SK-N-SH (cell line): ENCODE data around the gene ADCY9. TPM values are rescaled to one million over a fixed set of nuclear protein-coding genes. Genes with fewer than 3 reads are reported as not detected.
"Not testable (repeated sequence)": the region's sequence is repeated elsewhere in the genome, so short reads cannot be mapped to it uniquely, and the experiment has no call there.

Experiments used
- CTCF ChIA-PET: fragments of 300-600, 350-600 bp; formaldehyde crosslinking; extraction: SDS; loops from one replicate; lab custom pipeline; 2021; lab: Yijun Ruan, JAX
- POLR2A ChIA-PET: fragments of 350-600 bp; sonication (Branson Sonifier 250); formaldehyde crosslinking; extraction: SDS; loops from one replicate; lab custom pipeline; 2020; ENCODE audit warnings: antibody characterized with exemption, inconsistent platforms; lab: Yijun Ruan, JAX
- DNase-seq: peaks from one replicate; pipeline ENCODE4 v3.0.0; 2012
- H2AFZ ChIP-seq: fragments of 200-600 bp; sonication (generic); 2 replicates; pipeline ENCODE4 v1.8.1; 2016; ENCODE audit warnings: antibody characterized with exemption, mild to moderate bottlenecking, low read depth
- H3F3A ChIP-seq: fragments of 200-600 bp; sonication (generic); replicated peaks from 2 replicates; pipeline ENCODE3; 2016; ENCODE audit warnings: antibody characterized with exemption, mild to moderate bottlenecking; ENCODE audit not compliant: insufficient read depth
- H3K27ac ChIP-seq, 2 experiments: fragments of 200-500 bp in 1 of 2; fragments of 200-600 bp in 1 of 2; sonication (Bioruptor generic) in 1 of 2; sonication (generic), shearing (Covaris generic) in 1 of 2; 2 replicates each; pipeline versions ENCODE4 v1.5.1 to v1.6.1; 2014 to 2016; ENCODE audit warnings: low read depth in 2 of 2, inconsistent platforms in 1 of 2, low read length in 1 of 2, mild to moderate bottlenecking in 1 of 2, mixed read lengths in 1 of 2
- H3K27me3 ChIP-seq: fragments of 200-600 bp; sonication (generic), shearing (Covaris generic); 2 replicates; pipeline ENCODE4 v1.6.1; 2016; ENCODE audit warnings: mixed run types; ENCODE audit not compliant: insufficient read depth
- H3K36me3 ChIP-seq, 2 experiments: fragments of 200-500 bp in 1 of 2; fragments of 200-600 bp in 1 of 2; sonication (Bioruptor generic) in 1 of 2; sonication (generic) in 1 of 2; replicated peaks in 1 of 2; 2 replicates each; pipeline versions ENCODE3 to v1.5.1; 2014 to 2016; ENCODE audit warnings: low read length in 1 of 2, mild to moderate bottlenecking in 1 of 2; ENCODE audit not compliant: insufficient read depth in 2 of 2, control insufficient read depth in 1 of 2
- H3K4me1 ChIP-seq, 2 experiments: fragments of 200-500 bp in 1 of 2; fragments of 200-600 bp in 1 of 2; sonication (Bioruptor generic) in 1 of 2; sonication (generic), shearing (Covaris generic) in 1 of 2; 2 replicates each; pipeline versions ENCODE4 v1.5.1 to v1.6.1; 2014 to 2016; ENCODE audit warnings: low read depth in 1 of 2, low read length in 1 of 2, mixed run types in 1 of 2; ENCODE audit not compliant: insufficient read depth in 2 of 2, control insufficient read depth in 1 of 2
- H3K4me2 ChIP-seq: fragments of 200-600 bp; sonication (generic), shearing (Covaris generic); 2 replicates; pipeline ENCODE4 v1.6.1; 2017; ENCODE audit warnings: mixed run types
- H3K4me3 ChIP-seq, 2 experiments: fragments of 200-500 bp in 1 of 2; fragments of 200-600 bp in 1 of 2; sonication (Bioruptor generic) in 1 of 2; sonication (generic), shearing (Covaris generic) in 1 of 2; 2 replicates each; pipeline versions ENCODE4 v1.5.1 to v1.8.1; 2014 to 2016; ENCODE audit warnings: low read depth in 2 of 2, inconsistent platforms in 1 of 2, low read length in 1 of 2, mild to moderate bottlenecking in 1 of 2, mixed read lengths in 1 of 2, moderate library complexity in 1 of 2
- H3K79me2 ChIP-seq: fragments of 200-600 bp; sonication (generic); 2 replicates; pipeline ENCODE4 v1.8.1; 2017; ENCODE audit warnings: mild to moderate bottlenecking; ENCODE audit not compliant: insufficient read depth
- H3K9ac ChIP-seq: fragments of 200-600 bp; sonication (generic); 2 replicates; pipeline ENCODE4 v1.6.1; 2017; ENCODE audit warnings: mixed run types
- H3K9me2 ChIP-seq: fragments of 200-600 bp; sonication (generic); 2 replicates; pipeline ENCODE4 v1.6.1; 2017; ENCODE audit warnings: mixed run types
- H3K9me3 ChIP-seq: fragments of 200-600 bp; sonication (generic); 2 replicates; pipeline ENCODE4 v1.6.1; 2017; ENCODE audit warnings: mixed run types, mild to moderate bottlenecking, moderate library complexity
- H4K20me1 ChIP-seq: fragments of 200-600 bp; sonication (generic); 2 replicates; pipeline ENCODE4 v1.6.1; 2017; ENCODE audit warnings: mild to moderate bottlenecking, mixed run types; ENCODE audit not compliant: insufficient read depth
- EP300 ChIP-seq, 2 experiments: IDR thresholded peaks; 2 replicates each; pipeline versions ENCODE4 v1.4.0 to v1.6.1; 2012; ENCODE audit warnings: borderline replicate concordance in 1 of 2, low read depth in 1 of 2, low read length in 1 of 2
- GATA2 ChIP-seq: sonication (generic); formaldehyde crosslinking; IDR thresholded peaks from 2 replicates; pipeline ENCODE4 v1.5.0; 2020; ENCODE audit warnings: mild to moderate bottlenecking, missing genetic modification reagents
- RAD21 ChIP-seq: IDR thresholded peaks from 2 replicates; pipeline ENCODE4 v1.6.1; 2012; ENCODE audit warnings: mild to moderate bottlenecking, low read length
- RCOR1 ChIP-seq: fragments of 150-350 bp; IDR thresholded peaks from 2 replicates; pipeline ENCODE4 v1.6.1; 2017; ENCODE audit warnings: antibody characterized with exemption, low read length
- RFX5 ChIP-seq: IDR thresholded peaks from 2 replicates; pipeline ENCODE4 v1.6.1; 2012; ENCODE audit warnings: mild to moderate bottlenecking, improper control_type of control experiment, low read length
- WGBS: methylation state at CpG from one replicate; pipeline ENCODE4 v1.1.6; 2017; ENCODE audit warnings: low lambda C conversion rate; 5-methylcytosine and 5-hydroxymethylcytosine counted together
- polyA plus RNA-seq, 3 experiments: library from polyadenylated mRNA; depleted of rRNA; stranded (reverse); fragments of >200 nt; gene quantifications; 2 replicates each; pipeline ENCODE4 v1.2.3, GENCODE V29; 2012
- TF ChIP-seq, protein P1 (sequence below): IDR thresholded peaks from 2 replicates; pipeline ENCODE4 v1.4.0; 2012; ENCODE audit warnings: low read depth, borderline replicate concordance
- TF ChIP-seq, protein P2 (sequence below): fragments of 200-600 bp; sonication (generic); IDR thresholded peaks from 2 replicates; pipeline ENCODE4 v1.6.1; 2017; ENCODE audit warnings: antibody characterized with exemption, mild to moderate bottlenecking, moderate library complexity

The ADCY9 gene
- polyA plus RNA-seq, 1 of the 3 experiments (the other 2 are of a cell fraction), result 5.2 TPM

DNA sequence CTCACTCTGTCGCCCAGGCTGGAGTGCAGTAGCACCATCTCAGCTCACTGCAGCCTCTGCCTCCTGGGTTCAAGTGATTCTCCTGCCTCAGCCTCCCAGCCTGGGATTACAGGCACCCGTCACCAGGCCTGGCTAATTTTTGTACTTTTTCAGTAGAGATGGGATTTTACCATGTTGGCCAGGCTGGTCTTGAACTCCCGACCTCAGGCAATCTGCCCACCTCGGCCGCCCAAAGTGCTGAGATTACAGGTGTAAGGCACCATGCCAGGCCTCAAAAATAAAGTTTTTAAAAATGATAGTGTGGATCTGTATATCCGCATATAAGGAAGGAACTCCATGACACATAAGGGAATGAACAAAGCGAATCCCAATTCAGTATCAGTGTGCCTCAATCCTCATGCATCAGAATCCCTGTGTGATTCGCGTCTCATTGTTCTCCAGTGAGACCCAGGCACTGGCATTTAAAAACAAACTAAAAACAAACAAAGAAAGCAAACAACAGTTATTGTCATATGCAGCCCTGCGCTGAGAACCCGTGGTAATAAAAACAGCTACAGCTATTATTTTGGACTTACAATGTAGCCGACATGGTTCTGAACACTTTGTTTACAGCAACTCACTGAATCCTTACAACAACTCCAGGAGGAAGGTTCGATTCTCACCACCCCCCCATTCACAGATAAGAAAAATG is 181.6 kb downstream of the ADCY9 start:
- Histone ChIP-seq H4K20me1 (no peaks in the 10 kb centered on the region), H3K79me2 (no peaks in the 10 kb centered on the region), H3K9me3 (no peaks in the 10 kb centered on the region), H3K36me3 (no peaks in the 10 kb centered on the region), H3K9me2 (no peaks in the 10 kb centered on the region), H3K4me2 (no peak overlapping the region), H3K4me1 (peaks cover 0 to 2% of the 10 kb centered on the region in 2 experiments; a peak in 1 of 4 replicates), H3K27ac (no peak overlapping the region), H3K9ac (no peak overlapping the region), H3K4me3 (no peak overlapping the region), H3K27me3 (no peaks in the 10 kb centered on the region), H3F3A (no peaks in the 10 kb centered on the region), H2AFZ (no peak overlapping the region)
- CTCF ChIA-PET, result interaction anchor here (0.5 to 0.6 kb wide), 2 partner anchors 13 to 314 kb away, joined by 3 read pairs; no protein-coding TSS in a partner anchor
- no peak for DNase-seq
- 79% methylated on average over 13 of the region's 13 CpGs for WGBS
- TF ChIP-seq EP300 (IDR thresholded peaks at IDR 0.05; ENCODE audit: borderline replicate concordance in 1 of 2, low read depth in 1 of 2, low read length in 1 of 2) (no peak), RAD21 (no peak)
- TF ChIP-seq, protein P1, sequence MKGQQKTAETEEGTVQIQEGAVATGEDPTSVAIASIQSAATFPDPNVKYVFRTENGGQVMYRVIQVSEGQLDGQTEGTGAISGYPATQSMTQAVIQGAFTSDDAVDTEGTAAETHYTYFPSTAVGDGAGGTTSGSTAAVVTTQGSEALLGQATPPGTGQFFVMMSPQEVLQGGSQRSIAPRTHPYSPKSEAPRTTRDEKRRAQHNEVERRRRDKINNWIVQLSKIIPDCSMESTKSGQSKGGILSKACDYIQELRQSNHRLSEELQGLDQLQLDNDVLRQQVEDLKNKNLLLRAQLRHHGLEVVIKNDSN, result no peak
- POLR2A ChIA-PET, result no interaction called here

DNA sequence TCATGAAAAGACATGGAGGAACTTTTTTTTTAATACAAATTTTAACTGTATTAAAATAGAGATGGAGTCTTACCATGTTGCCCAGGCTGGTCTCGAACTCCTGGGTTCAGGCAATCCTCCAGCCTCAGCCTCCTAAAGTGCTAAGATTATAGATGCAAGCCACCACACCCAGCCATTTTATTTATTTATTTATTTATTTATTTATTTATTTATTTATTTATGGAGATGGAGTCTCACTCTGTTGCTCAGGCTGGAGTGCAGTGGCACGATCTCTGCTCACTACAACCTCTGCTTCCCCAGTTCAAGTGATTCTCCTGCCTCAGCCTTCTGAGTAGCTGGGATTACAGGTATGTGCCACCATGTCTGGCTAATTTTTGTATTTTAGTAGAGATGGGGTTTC is 189.1 kb downstream of the ADCY9 start:
- 78% methylated on average over 2 of the region's 2 CpGs for WGBS

DNA sequence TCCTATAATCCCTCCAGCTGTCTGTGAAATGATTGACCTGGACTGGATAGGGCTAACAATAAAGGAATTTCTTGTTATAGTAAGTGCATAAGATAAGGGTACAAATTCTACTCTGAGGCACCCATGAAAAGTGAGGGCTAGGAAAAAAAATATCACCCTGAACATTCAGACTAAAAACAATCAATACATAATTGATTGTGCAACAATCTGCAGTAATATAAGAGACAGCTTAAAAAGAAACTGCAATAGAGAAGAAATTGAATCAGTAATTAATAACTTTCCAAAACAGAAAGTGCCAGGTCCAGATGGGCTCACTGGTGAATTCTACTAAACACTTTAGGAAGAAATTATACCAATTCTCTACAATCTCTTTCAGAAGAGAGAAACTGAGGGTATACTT is 191.5 kb downstream of the ADCY9 start:
- H4K20me1 ChIP-seq, result no peaks in the 10 kb centered on the region
- no peak overlapping the region for H2AFZ ChIP-seq
- no peaks in the 10 kb centered on the region for H3K9me2 ChIP-seq
- H3K9ac ChIP-seq, result no peak overlapping the region
- TF ChIP-seq GATA2 (no peak), RCOR1 (no peak), RFX5 (no peak)
- TF ChIP-seq, protein P2, sequence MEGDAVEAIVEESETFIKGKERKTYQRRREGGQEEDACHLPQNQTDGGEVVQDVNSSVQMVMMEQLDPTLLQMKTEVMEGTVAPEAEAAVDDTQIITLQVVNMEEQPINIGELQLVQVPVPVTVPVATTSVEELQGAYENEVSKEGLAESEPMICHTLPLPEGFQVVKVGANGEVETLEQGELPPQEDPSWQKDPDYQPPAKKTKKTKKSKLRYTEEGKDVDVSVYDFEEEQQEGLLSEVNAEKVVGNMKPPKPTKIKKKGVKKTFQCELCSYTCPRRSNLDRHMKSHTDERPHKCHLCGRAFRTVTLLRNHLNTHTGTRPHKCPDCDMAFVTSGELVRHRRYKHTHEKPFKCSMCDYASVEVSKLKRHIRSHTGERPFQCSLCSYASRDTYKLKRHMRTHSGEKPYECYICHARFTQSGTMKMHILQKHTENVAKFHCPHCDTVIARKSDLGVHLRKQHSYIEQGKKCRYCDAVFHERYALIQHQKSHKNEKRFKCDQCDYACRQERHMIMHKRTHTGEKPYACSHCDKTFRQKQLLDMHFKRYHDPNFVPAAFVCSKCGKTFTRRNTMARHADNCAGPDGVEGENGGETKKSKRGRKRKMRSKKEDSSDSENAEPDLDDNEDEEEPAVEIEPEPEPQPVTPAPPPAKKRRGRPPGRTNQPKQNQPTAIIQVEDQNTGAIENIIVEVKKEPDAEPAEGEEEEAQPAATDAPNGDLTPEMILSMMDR, result no peak
- H3K9me3 ChIP-seq, result no peaks in the 10 kb centered on the region
- H3K27me3 ChIP-seq, result peaks cover 8% of the 10 kb centered on the region; the same call in 1 of the 2 replicates
- no peaks in the 10 kb centered on the region for H3K36me3 ChIP-seq
- H3K4me1 ChIP-seq, result no peaks in the 10 kb centered on the region
- H3K27ac ChIP-seq, result no peak overlapping the region
- CTCF ChIA-PET, result interaction anchor here (1.0 to 5.7 kb wide), 2 partner anchors 14 to 329 kb away, joined by 3 to 34 read pairs; no protein-coding TSS in a partner anchor
- H3K4me3 ChIP-seq, result no peak overlapping the region
- DNase-seq, result no peak
- H3F3A ChIP-seq, result no peaks in the 10 kb centered on the region
- POLR2A ChIA-PET, result no interaction called here
- H3K4me2 ChIP-seq, result no peak overlapping the region
- no peaks in the 10 kb centered on the region for H3K79me2 ChIP-seq

More for the DNA sequence above, 189.1 kb downstream of the ADCY9 start:
- H3F3A ChIP-seq, H3K4me3 ChIP-seq, DNase-seq, H3K27me3 ChIP-seq, POLR2A ChIA-PET, H3K36me3 ChIP-seq, H3K27ac ChIP-seq, H3K9me3 ChIP-seq, H3K4me1 ChIP-seq, H3K9me2 ChIP-seq, H2AFZ ChIP-seq, H3K79me2 ChIP-seq, H3K4me2 ChIP-seq, H4K20me1 ChIP-seq, H3K9ac ChIP-seq: not testable (repeated sequence)
- CTCF ChIA-PET, result interaction anchor here (2.0 kb wide), 1 partner anchor 11 kb away, joined by 12 read pairs; no protein-coding TSS in a partner anchor
